Measurements from ENCODE around the gene GCH1.

- TF ChIP-seq FOSL2 (IDR thresholded peaks at IDR 0.05) (no peak), FOSL2 (CRISPR knock-in tag; IDR thresholded peaks at IDR 0.05) (no peak), POLR2A (IDR thresholded peaks at IDR 0.05; ENCODE audit: low read length) (no peak), RAD21 (conservative IDR thresholded peaks at IDR 0.05 in 1 of 2, IDR thresholded peaks at IDR 0.05 in 1 of 2) (no peak), CEBPB (IDR thresholded peaks at IDR 0.05) (no peak), CHD2 (IDR thresholded peaks at IDR 0.05; ENCODE audit: low read length, partially characterized antibody) (no peak), NR3C1 (IDR thresholded peaks at IDR 0.05) (no peak)
- TF ChIP-seq, protein P1, sequence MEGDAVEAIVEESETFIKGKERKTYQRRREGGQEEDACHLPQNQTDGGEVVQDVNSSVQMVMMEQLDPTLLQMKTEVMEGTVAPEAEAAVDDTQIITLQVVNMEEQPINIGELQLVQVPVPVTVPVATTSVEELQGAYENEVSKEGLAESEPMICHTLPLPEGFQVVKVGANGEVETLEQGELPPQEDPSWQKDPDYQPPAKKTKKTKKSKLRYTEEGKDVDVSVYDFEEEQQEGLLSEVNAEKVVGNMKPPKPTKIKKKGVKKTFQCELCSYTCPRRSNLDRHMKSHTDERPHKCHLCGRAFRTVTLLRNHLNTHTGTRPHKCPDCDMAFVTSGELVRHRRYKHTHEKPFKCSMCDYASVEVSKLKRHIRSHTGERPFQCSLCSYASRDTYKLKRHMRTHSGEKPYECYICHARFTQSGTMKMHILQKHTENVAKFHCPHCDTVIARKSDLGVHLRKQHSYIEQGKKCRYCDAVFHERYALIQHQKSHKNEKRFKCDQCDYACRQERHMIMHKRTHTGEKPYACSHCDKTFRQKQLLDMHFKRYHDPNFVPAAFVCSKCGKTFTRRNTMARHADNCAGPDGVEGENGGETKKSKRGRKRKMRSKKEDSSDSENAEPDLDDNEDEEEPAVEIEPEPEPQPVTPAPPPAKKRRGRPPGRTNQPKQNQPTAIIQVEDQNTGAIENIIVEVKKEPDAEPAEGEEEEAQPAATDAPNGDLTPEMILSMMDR (IDR thresholded peaks at IDR 0.05): no peak
- TF ChIP-seq, protein P2, sequence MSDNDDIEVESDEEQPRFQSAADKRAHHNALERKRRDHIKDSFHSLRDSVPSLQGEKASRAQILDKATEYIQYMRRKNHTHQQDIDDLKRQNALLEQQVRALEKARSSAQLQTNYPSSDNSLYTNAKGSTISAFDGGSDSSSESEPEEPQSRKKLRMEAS (IDR thresholded peaks at IDR 0.05): no peak
Observed at GRCh38 chr14:54807428-54807827, 95.2 kb downstream of the GCH1 start.

Data from A549 (cell line).